DND-41 (cell line): ENCODE measurements around the gene PRRC2A.

Experiments used
- EZH2 ChIP-seq: IDR thresholded peaks from 3 replicates; pipeline ENCODE4 v1.6.1; 2012; ENCODE audit warnings: borderline replicate concordance, low read depth, mild to moderate bottlenecking, moderate library complexity, low read length, inconsistent platforms; ENCODE audit not compliant: severe bottlenecking
- TF ChIP-seq, protein P1 (sequence below): IDR thresholded peaks from 2 replicates; pipeline ENCODE4 v1.5.1; 2012; ENCODE audit warnings: borderline replicate concordance, low read length, moderate library complexity, mild to moderate bottlenecking; ENCODE audit not compliant: poor library complexity, severe bottlenecking; ENCODE audit errors: extremely low read depth

DNA sequence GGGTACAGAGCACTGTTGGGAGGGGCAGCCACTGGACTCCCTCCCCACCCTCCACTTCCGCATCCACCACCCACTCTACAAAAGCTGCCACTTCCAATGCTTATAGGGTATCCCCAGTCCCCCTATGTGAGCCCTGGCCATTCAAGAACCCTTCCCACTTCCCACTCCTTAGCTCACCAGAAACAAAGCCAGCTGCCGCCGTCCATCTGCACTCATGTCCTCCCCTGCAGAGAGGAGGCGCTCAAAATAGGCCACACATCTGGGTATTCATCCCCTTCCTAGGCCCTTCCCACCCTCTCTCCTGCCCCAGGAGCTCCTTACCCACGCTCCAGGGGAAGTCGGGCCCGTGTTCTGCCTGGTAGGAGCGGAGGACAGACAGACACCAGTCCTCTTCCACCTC, 66.8 kb downstream of the PRRC2A start:
- TF ChIP-seq EZH2 = no peak
- TF ChIP-seq, protein P1, sequence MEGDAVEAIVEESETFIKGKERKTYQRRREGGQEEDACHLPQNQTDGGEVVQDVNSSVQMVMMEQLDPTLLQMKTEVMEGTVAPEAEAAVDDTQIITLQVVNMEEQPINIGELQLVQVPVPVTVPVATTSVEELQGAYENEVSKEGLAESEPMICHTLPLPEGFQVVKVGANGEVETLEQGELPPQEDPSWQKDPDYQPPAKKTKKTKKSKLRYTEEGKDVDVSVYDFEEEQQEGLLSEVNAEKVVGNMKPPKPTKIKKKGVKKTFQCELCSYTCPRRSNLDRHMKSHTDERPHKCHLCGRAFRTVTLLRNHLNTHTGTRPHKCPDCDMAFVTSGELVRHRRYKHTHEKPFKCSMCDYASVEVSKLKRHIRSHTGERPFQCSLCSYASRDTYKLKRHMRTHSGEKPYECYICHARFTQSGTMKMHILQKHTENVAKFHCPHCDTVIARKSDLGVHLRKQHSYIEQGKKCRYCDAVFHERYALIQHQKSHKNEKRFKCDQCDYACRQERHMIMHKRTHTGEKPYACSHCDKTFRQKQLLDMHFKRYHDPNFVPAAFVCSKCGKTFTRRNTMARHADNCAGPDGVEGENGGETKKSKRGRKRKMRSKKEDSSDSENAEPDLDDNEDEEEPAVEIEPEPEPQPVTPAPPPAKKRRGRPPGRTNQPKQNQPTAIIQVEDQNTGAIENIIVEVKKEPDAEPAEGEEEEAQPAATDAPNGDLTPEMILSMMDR = no peak
